BE2C (cell line): ENCODE data around the gene HRK.

Experiments
- DNase-seq: peaks from one replicate; pipeline ENCODE4 v3.0.0-alpha.2; 2020
- H3K27me3 ChIP-seq: fragments of 250-450 bp; sonication (Bioruptor Pico); 2 replicates; pipeline ENCODE4 v1.5.1; 2020; ENCODE audit warnings: mild to moderate bottlenecking
- H3K36me3 ChIP-seq: fragments of 250-450 bp; sonication (Bioruptor Pico); 2 replicates; pipeline ENCODE4 v1.5.1; 2020; ENCODE audit warnings: mild to moderate bottlenecking
- H3K4me1 ChIP-seq: fragments of 250-450 bp; sonication (Bioruptor Pico); 2 replicates; pipeline ENCODE4 v1.5.1; 2020
- H3K4me3 ChIP-seq: 2 replicates; pipeline ENCODE4 v1.5.1; 2011; ENCODE audit warnings: low read depth, low read length
- H3K9me3 ChIP-seq: fragments of 250-450 bp; sonication (Bioruptor Pico); 2 replicates; pipeline ENCODE4 v1.5.1; 2020
- TF ChIP-seq, protein P1 (sequence below): IDR thresholded peaks from 2 replicates; pipeline ENCODE4 v1.5.1; 2012; ENCODE audit warnings: mild to moderate bottlenecking, low read depth, low read length

HRK gene

DNA sequence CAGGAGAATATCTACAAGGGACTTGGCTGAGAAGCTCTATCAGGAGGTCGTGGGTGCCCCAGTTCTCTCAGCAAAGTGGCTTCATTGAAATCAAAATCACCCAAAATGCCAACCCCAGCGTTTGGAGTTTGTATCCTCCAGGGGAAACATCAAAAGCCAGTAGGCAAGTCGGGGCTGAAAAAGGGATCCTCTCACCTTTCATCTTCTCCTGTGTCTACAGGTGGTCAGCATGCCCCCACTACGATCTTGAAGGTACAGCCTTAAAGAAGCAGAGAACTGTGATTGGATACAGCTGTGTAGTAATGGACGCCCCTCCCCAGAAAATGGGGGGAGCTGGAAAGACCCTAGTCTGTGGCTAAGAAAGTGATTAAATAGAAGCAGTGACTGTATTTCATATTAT lies 22.2 kb downstream of the HRK start:
- H3K36me3 ChIP-seq, result no peaks in the 10 kb centered on the region
- H3K27me3 ChIP-seq, result no peaks in the 10 kb centered on the region
- TF ChIP-seq, protein P1, sequence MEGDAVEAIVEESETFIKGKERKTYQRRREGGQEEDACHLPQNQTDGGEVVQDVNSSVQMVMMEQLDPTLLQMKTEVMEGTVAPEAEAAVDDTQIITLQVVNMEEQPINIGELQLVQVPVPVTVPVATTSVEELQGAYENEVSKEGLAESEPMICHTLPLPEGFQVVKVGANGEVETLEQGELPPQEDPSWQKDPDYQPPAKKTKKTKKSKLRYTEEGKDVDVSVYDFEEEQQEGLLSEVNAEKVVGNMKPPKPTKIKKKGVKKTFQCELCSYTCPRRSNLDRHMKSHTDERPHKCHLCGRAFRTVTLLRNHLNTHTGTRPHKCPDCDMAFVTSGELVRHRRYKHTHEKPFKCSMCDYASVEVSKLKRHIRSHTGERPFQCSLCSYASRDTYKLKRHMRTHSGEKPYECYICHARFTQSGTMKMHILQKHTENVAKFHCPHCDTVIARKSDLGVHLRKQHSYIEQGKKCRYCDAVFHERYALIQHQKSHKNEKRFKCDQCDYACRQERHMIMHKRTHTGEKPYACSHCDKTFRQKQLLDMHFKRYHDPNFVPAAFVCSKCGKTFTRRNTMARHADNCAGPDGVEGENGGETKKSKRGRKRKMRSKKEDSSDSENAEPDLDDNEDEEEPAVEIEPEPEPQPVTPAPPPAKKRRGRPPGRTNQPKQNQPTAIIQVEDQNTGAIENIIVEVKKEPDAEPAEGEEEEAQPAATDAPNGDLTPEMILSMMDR, result no peak
- H3K4me1 ChIP-seq, result peaks cover 10% of the 10 kb centered on the region
- no peak for DNase-seq
- H3K9me3 ChIP-seq, result no peaks in the 10 kb centered on the region
- H3K4me3 ChIP-seq, result no peak overlapping the region; the same call in 1 of the 2 replicates

DNA sequence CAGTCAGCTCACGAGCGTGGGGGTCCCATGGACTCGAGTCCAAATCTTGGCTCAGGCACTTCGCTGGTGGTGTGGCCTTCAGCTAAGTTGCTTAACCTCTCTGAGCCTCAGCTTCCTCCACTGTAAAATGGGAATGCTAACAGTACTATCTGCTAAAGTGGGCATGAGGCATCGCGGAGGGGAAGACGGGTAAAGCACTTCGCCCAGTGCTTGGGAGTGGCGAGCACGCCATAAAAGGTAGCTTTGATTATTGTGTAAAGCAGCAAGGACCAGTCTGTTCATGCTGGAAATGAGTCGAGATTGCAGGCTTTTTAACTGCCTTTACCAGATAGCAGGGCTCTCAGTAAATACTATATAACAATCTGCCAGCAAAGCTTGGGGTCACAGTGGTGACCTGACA lies 24.5 kb downstream of the HRK start:
- TF ChIP-seq, protein P1, result no peak
- no peak for DNase-seq
- H3K4me3 ChIP-seq, result no peak overlapping the region
- H3K27me3 ChIP-seq, result no peaks in the 10 kb centered on the region
- H3K9me3 ChIP-seq, result no peaks in the 10 kb centered on the region
- H3K36me3 ChIP-seq, result no peaks in the 10 kb centered on the region
- H3K4me1 ChIP-seq, result peaks cover 9% of the 10 kb centered on the region

DNA sequence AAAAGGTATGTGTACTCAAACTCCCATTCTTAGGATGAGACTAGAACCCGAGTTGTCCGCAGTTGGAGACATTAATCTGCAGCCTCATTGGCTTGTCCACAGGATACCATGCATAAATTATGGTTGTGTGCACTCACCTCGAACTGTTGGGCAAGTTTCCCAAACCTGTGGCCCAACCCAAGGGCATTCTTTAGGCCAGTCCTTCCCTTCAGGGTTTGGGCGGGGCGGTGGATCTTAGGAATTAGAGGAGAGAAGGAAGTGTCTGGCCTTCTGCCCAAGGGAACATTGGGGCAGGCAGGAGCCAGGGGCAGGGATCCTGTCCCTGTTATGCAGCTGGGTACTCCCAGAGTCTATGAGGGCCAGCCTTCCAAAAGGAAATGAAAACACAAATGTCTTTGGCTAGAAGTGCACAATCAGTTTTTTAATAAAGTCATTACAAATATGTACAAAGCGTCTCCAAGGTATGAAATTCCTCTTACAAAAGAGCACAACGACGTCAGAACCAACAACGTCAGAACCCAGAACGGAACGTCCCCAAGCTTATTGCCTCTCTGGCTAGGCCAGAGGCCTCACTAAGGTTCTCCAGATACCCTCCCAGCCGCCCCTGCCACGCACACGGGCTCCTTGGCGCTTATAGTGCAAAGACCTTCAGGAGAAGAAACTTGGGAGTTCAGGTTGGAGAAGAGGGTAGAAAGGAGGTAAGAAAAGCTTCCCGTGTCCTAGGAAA lies 25.3 kb downstream of the HRK start:
- H3K4me3 ChIP-seq, result no peak overlapping the region
- no peaks in the 10 kb centered on the region for H3K36me3 ChIP-seq
- H3K27me3 ChIP-seq, result no peaks in the 10 kb centered on the region
- TF ChIP-seq, protein P1, result no peak
- no peaks in the 10 kb centered on the region for H3K9me3 ChIP-seq
- no peak for DNase-seq
- H3K4me1 ChIP-seq, result peaks cover under 1% of the 10 kb centered on the region

DNA sequence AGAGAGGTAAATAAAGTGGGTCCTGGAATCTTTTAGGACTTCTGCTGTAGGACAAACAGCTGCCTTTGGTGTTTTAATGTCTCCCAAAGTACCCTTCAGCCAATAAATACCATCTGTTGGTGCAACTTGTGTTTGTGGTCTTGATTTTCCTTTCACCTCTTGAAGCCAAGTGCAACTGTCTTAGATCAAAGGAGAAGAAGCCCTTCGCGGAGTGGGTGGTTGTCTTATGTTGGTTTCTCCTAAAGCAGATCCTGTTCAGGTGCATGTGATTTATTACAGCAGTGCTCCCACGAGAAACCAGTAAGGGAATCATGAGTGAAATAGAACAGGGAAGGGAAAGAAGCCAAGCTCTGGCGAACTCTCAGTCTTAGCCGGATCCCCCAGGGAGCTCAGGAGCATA lies 27.7 kb downstream of the HRK start:
- TF ChIP-seq, protein P1, result no peak
- no peaks in the 10 kb centered on the region for H3K9me3 ChIP-seq
- H3K4me3 ChIP-seq, result no peak overlapping the region
- H3K36me3 ChIP-seq, result no peaks in the 10 kb centered on the region
- no peaks in the 10 kb centered on the region; the same call in none of the 2 replicates for H3K4me1 ChIP-seq
- DNase-seq, result no peak
- no peaks in the 10 kb centered on the region for H3K27me3 ChIP-seq

DNA sequence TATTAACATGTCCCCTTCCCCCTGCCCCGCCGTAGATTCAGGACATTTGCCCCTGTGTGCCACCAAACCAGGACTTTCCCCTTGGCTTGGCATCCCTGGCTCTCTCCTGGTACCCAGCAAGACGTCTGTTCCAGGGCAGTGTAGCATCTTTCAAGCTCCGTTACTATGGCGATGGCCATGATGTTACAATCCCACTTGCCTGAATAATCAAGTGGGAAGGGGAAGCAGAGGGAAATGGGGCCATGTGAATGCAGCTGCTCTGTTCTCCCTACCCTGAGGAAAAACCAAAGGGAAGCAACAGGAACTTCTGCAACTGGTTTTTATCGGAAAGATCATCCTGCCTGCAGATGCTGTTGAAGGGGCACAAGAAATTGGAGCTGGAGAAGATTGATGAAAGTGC lies 28.9 kb downstream of the HRK start:
- TF ChIP-seq, protein P1, result no peak
- H3K27me3 ChIP-seq, result no peaks in the 10 kb centered on the region
- H3K4me1 ChIP-seq, result no peaks in the 10 kb centered on the region
- no peaks in the 10 kb centered on the region for H3K36me3 ChIP-seq
- no peak for DNase-seq
- H3K9me3 ChIP-seq, result no peaks in the 10 kb centered on the region
- no peak overlapping the region for H3K4me3 ChIP-seq

DNA sequence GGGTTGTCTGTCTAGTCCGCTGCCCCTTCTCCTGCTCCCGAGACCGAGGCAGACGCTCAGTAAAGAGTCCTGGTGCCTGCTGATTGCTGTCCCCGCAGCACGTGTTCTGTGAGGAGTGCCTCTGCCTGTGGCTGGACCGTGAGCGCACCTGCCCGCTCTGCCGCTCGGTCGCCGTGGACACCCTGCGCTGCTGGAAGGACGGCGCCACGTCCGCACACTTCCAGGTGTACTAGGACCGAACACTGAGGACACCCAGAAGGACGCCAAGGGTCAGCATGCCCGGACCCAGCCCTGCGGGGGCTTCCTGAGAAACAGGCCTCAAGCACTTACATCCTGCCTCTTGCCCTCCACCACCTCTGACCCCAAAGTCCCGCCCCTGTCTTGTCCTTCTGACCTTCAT lies 32.0 kb downstream of the HRK start:
- no peak overlapping the region for H3K4me3 ChIP-seq
- no peak for DNase-seq
- H3K4me1 ChIP-seq, result no peaks in the 10 kb centered on the region
- TF ChIP-seq, protein P1, result no peak
- no peaks in the 10 kb centered on the region for H3K36me3 ChIP-seq
- H3K27me3 ChIP-seq, result no peaks in the 10 kb centered on the region
- no peaks in the 10 kb centered on the region for H3K9me3 ChIP-seq
